H9 (cell line): ENCODE data around the gene PRICKLE3. TPM values are rescaled to one million over a fixed set of nuclear protein-coding genes. Genes with fewer than 3 reads are reported as not detected.

Experiments used
- DNase-seq: peaks from one replicate; pipeline ENCODE4 v3.0.0-alpha.2; 2017
- H2AFZ ChIP-seq: one replicate; pipeline ENCODE4 v1.6.1; 2013; ENCODE audit warnings: mild to moderate bottlenecking, low read length, control low read depth, moderate library complexity
- H2AK5ac ChIP-seq: 2 replicates; pipeline ENCODE4 v1.6.1; 2013; ENCODE audit warnings: low read length, control low read depth, mixed read lengths; ENCODE audit not compliant: insufficient read length
- H2BK120ac ChIP-seq: one replicate; pipeline ENCODE4 v1.6.1; 2013; ENCODE audit warnings: low read depth, mild to moderate bottlenecking, low read length, control low read depth, inconsistent platforms; ENCODE audit not compliant: poor library complexity, severe bottlenecking
- H2BK12ac ChIP-seq: 2 replicates; pipeline ENCODE4 v1.6.1; 2013; ENCODE audit warnings: low read length, control low read depth, mixed read lengths, low read depth; ENCODE audit not compliant: insufficient read length
- H2BK15ac ChIP-seq: 2 replicates; pipeline ENCODE4 v1.6.1; 2013; ENCODE audit warnings: low read depth, low read length, control low read depth
- H2BK20ac ChIP-seq: one replicate; pipeline ENCODE4 v1.6.1; 2013; ENCODE audit warnings: low read depth, mild to moderate bottlenecking, low read length, control low read depth, inconsistent platforms; ENCODE audit not compliant: poor library complexity, severe bottlenecking
- H2BK5ac ChIP-seq: 2 replicates; pipeline ENCODE4 v1.6.1; 2013; ENCODE audit warnings: low read length, control low read depth, mixed read lengths; ENCODE audit not compliant: insufficient read length
- H3K14ac ChIP-seq: 2 replicates; pipeline ENCODE4 v1.6.1; 2013; ENCODE audit warnings: low read length, control low read depth; ENCODE audit not compliant: insufficient read depth
- H3K18ac ChIP-seq: 2 replicates; pipeline ENCODE4 v1.6.1; 2013; ENCODE audit warnings: low read depth, mild to moderate bottlenecking, mixed read lengths, low read length, control low read depth; ENCODE audit not compliant: insufficient read length
- H3K23ac ChIP-seq: 2 replicates; pipeline ENCODE4 v1.6.1; 2013; ENCODE audit warnings: low read length, control low read depth, mixed read lengths, low read depth; ENCODE audit not compliant: insufficient read length
- H3K23me2 ChIP-seq: 2 replicates; pipeline ENCODE4 v1.6.1; 2013; ENCODE audit warnings: low read depth, mild to moderate bottlenecking, mixed read lengths, low read length, control low read depth; ENCODE audit not compliant: insufficient read length, poor library complexity, severe bottlenecking
- H3K27ac ChIP-seq: 2 replicates; pipeline ENCODE4 v1.5.1; 2013; ENCODE audit warnings: low read length, control low read depth, mixed read lengths, low read depth; ENCODE audit not compliant: insufficient read length
- H3K27me3 ChIP-seq: 2 replicates; pipeline ENCODE4 v1.6.1; 2013; ENCODE audit warnings: low read length, control low read depth, inconsistent platforms; ENCODE audit not compliant: insufficient read depth
- H3K4ac ChIP-seq: 2 replicates; pipeline ENCODE4 v1.6.1; 2013; ENCODE audit warnings: low read depth, mild to moderate bottlenecking, control low read depth, inconsistent platforms, low read length, moderate library complexity
- H3K4me1 ChIP-seq: 2 replicates; pipeline ENCODE4 v1.6.1; 2013; ENCODE audit warnings: low read length, control low read depth, inconsistent platforms; ENCODE audit not compliant: insufficient read depth
- H3K4me2 ChIP-seq: 2 replicates; pipeline ENCODE4 v1.6.1; 2013; ENCODE audit warnings: low read length, control low read depth, mixed read lengths; ENCODE audit not compliant: insufficient read length, insufficient read depth
- H3K56ac ChIP-seq: 2 replicates; pipeline ENCODE4 v1.6.1; 2013; ENCODE audit warnings: low read depth, mild to moderate bottlenecking, mixed read lengths, low read length, control low read depth; ENCODE audit not compliant: insufficient read length
- H3K79me1 ChIP-seq: 2 replicates; pipeline ENCODE4 v1.6.1; 2013; ENCODE audit warnings: low read depth, mild to moderate bottlenecking, moderate library complexity, low read length, control low read depth, inconsistent platforms; ENCODE audit not compliant: insufficient read depth, poor library complexity, severe bottlenecking
- H3K79me2 ChIP-seq: 2 replicates; pipeline ENCODE4 v1.6.1; 2013; ENCODE audit warnings: low read length, control low read depth, inconsistent platforms; ENCODE audit not compliant: insufficient read depth
- H3K9ac ChIP-seq: 2 replicates; pipeline ENCODE4 v1.6.1; 2013; ENCODE audit warnings: low read length, control low read depth, mixed read lengths; ENCODE audit not compliant: insufficient read length; ENCODE audit errors: extremely low read depth
- H3K9me3 ChIP-seq: one replicate; pipeline ENCODE4 v1.6.1; 2013; ENCODE audit warnings: low read depth, low read length, inconsistent platforms; ENCODE audit not compliant: control insufficient read depth
- H3T11ph ChIP-seq: one replicate; pipeline ENCODE4 v1.6.1; 2013; ENCODE audit warnings: mild to moderate bottlenecking, low read length, control low read depth, inconsistent platforms
- H4K20me1 ChIP-seq: one replicate; pipeline ENCODE4 v1.6.1; 2013; ENCODE audit not compliant: control insufficient read depth, insufficient read length, insufficient read depth
- H4K5ac ChIP-seq: 2 replicates; pipeline ENCODE4 v1.6.1; 2013; ENCODE audit warnings: low read depth, mild to moderate bottlenecking, mixed read lengths, low read length, control low read depth; ENCODE audit not compliant: insufficient read length
- H4K8ac ChIP-seq: replicated peaks from 2 replicates; pipeline ENCODE4 v1.6.1; 2013; ENCODE audit warnings: low read length, control low read depth, mixed read lengths, low read depth; ENCODE audit not compliant: insufficient read length
- H4K91ac ChIP-seq: 2 replicates; pipeline ENCODE4 v1.6.1; 2013; ENCODE audit warnings: low read depth, mild to moderate bottlenecking, moderate library complexity, mixed read lengths, low read length, control low read depth; ENCODE audit not compliant: insufficient read length
- H3K27ac Mint-ChIP-seq, 3 experiments: 2 replicates in 2 of 3; 3 replicates in 1 of 3; pipeline ENCODE4 v1.8.0; 2020 to 2021; ENCODE audit warnings: mixed read lengths in 3 of 3, mild to moderate bottlenecking in 1 of 3, moderate library complexity in 1 of 3
- H3K27me3 Mint-ChIP-seq: 2 replicates; pipeline ENCODE4 v1.8.0; 2021; ENCODE audit warnings: low read depth, mild to moderate bottlenecking, moderate library complexity, mixed read lengths
- H3K36me3 Mint-ChIP-seq, 3 experiments: 2 replicates in 2 of 3; 3 replicates in 1 of 3; pipeline ENCODE4 v1.8.0; 2020 to 2021; ENCODE audit warnings: low read depth in 3 of 3, mixed read lengths in 3 of 3; ENCODE audit not compliant: insufficient read depth in 1 of 3
- H3K4me1 Mint-ChIP-seq, 2 experiments: 2 replicates each; pipeline ENCODE4 v1.8.0; 2020; ENCODE audit warnings: mixed read lengths in 2 of 2
- H3K4me3 Mint-ChIP-seq, 2 experiments: 2 replicates in 1 of 2; 3 replicates in 1 of 2; pipeline ENCODE4 v1.8.0; 2020 to 2021; ENCODE audit warnings: mild to moderate bottlenecking in 2 of 2, mixed read lengths in 2 of 2, moderate library complexity in 1 of 2
- H3K9me3 Mint-ChIP-seq, 2 experiments: 2 replicates in 1 of 2; 3 replicates in 1 of 2; pipeline ENCODE4 v1.8.0; 2020; ENCODE audit warnings: mild to moderate bottlenecking in 2 of 2, mixed read lengths in 2 of 2, moderate library complexity in 1 of 2
- CTCF ChIP-seq: fragments of 200-600 bp; sonication (generic); conservative IDR thresholded peaks from 3 replicates; pipeline ENCODE4 v1.8.0; 2021; ENCODE audit warnings: antibody characterized with exemption, mild to moderate bottlenecking
- WGBS: extraction: QIAGEN DNeasy Blood & Tissue Kit; methylation state at CpG from one replicate; pipeline ENCODE4 v1.1.7; 2013; ENCODE audit warnings: missing lambda C conversion rate, low lambda C conversion rate, mixed read lengths; ENCODE audit not compliant: insufficient read length; ENCODE audit errors: extremely low coverage; 5-methylcytosine and 5-hydroxymethylcytosine counted together
- total RNA-seq: library from RNA; stranded (reverse); gene quantifications from 2 replicates; pipeline ENCODE4 v1.2.1, GENCODE V29; 2021

The PRICKLE3 gene
- total RNA-seq, 1 experiment from 2014 or later, result 9.7 TPM

- Histone ChIP-seq H4K91ac (no peak overlapping the region), H3K18ac (no peak overlapping the region), H2AK5ac (no peak overlapping the region), H3K9ac (no peak overlapping the region), H3K4me1 (no peaks in the 10 kb centered on the region), H3K27me3 (no peaks in the 10 kb centered on the region), H3K4me2 (no peak overlapping the region), H2BK120ac (no peak overlapping the region), H4K8ac (no peak overlapping the region), H3K4ac (no peak overlapping the region), H2AFZ (no peak overlapping the region), H4K20me1 (no peaks in the 10 kb centered on the region), H3K27ac (no peak overlapping the region), H3K9me3 (peaks cover 10% of the 10 kb centered on the region), H2BK5ac (no peak overlapping the region), H2BK15ac (no peak overlapping the region), H2BK20ac (no peak overlapping the region), H4K5ac (no peak overlapping the region), H3K56ac (no peak overlapping the region), H3K23ac (no peak overlapping the region), H3T11ph (no peak overlapping the region), H3K79me2 (no peaks in the 10 kb centered on the region), H3K79me1 (no peaks in the 10 kb centered on the region), H3K23me2 (no peaks in the 10 kb centered on the region), H2BK12ac (no peak overlapping the region), H3K14ac (no peak overlapping the region)
- DNase-seq, result no peak
- Mint-ChIP-seq H3K4me3 (no peak overlapping the region), H3K36me3 (peaks cover 0 to 15% (median 6%) of the 10 kb centered on the region in 3 experiments), H3K27ac (no peak overlapping the region), H3K27me3 (peaks cover 4% of the 10 kb centered on the region), H3K9me3 (peaks cover 63 to 68% of the 10 kb centered on the region in 2 experiments), H3K4me1 (no peaks in the 10 kb centered on the region)
- TF ChIP-seq CTCF, result no peak
- no CpG with 5 or more reads among the region's 1 CpG for whole genome bisulfite sequencing
Measured at GRCh38 chrX:49137492-49137891, 48.7 kb downstream of the PRICKLE3 start.
